Measurements from ENCODE around the gene CRIP1.

Gene CRIP1

GRCh38 chr14:105482486-105483110 lies 4.1 kb upstream of the CRIP1 start:
- DNase-seq, result no peak

- no peak for DNase-seq
Measured at GRCh38 chr14:105483300-105484068, 3.2 kb upstream of the CRIP1 start.

- DNase-seq, result peak; percentile 70
Measured at GRCh38 chr14:105484069-105484996, 2.4 kb upstream of the CRIP1 start.

GRCh38 chr14:105484997-105485393 lies 1.7 kb upstream of the CRIP1 start:
- no peak for DNase-seq

GRCh38 chr14:105485739-105486162 lies 935 bp upstream of the CRIP1 start:
- no peak for DNase-seq

- DNase-seq, result peak; percentile 75
Measured at GRCh38 chr14:105486974-105487448, 325 bp downstream of the CRIP1 start.

- peak; percentile 83 for DNase-seq
Measured at GRCh38 chr14:105487449-105487985, 831 bp downstream of the CRIP1 start.

GRCh38 chr14:105487986-105488777 lies 1.5 kb downstream of the CRIP1 start:
- DNase-seq, result peak; percentile 75

GRCh38 chr14:105488781-105489541 lies 2.3 kb downstream of the CRIP1 start:
- no peak for DNase-seq

- DNase-seq, result peak; percentile 90
Measured at GRCh38 chr14:105489542-105490266, 3.0 kb downstream of the CRIP1 start.

GRCh38 chr14:105490267-105490571 lies 3.5 kb downstream of the CRIP1 start:
- no peak for DNase-seq

- DNase-seq, result peak; percentile 98
Measured at GRCh38 chr14:105490572-105491365, 4.1 kb downstream of the CRIP1 start, which contains the start of gene TEDC1. Gene TEDC1, plus strand, starts transcription at chr14:105491246. Its CDS starts 130 bp downstream, at chr14:105491376.

- peak; percentile 93 for DNase-seq
Measured at GRCh38 chr14:105491366-105491973, 4.8 kb downstream of the CRIP1 start.

GRCh38 chr14:105492031-105492970 lies 5.6 kb downstream of the CRIP1 start:
- no peak for DNase-seq

- no peak for DNase-seq
Measured at GRCh38 chr14:105492971-105493871, 6.5 kb downstream of the CRIP1 start.

GRCh38 chr14:105493921-105494605 lies 7.4 kb downstream of the CRIP1 start:
- no peak for DNase-seq

GRCh38 chr14:105494606-105494929 lies 7.9 kb downstream of the CRIP1 start:
- no peak for DNase-seq
